Right renal pelvis (tissue), 4 donors: Measurements from ENCODE around the gene PPARD. TPM values are rescaled to one million over a fixed set of nuclear protein-coding genes. Genes with fewer than 3 reads are reported as not detected.

Source experiments
- polyA plus RNA-seq, 4 donors: library from polyadenylated mRNA; unstranded; fragments of 120-200 nt; gene quantifications; one replicate each; pipeline ENCODE4 v1.2.1, GENCODE V29; 2013; ENCODE audit not compliant: insufficient read length in 4 of 4

The PPARD gene
- polyA plus RNA-seq, 4 donors, result 22.5 to 27.5 (median 24.0) TPM

Other genes with a start within 250 kb of the PPARD start
- 1 to 10 TPM; 2.2 to 3.1 (median 2.4) TPM for gene TCP11, start 201.2 kb upstream of the PPARD start, polyA plus RNA-seq
- 10 to 100 TPM; 39.9 to 52.2 (median 43.1) TPM for gene SCUBE3, start 128.6 kb upstream of the PPARD start, polyA plus RNA-seq
- gene ZNF76, start 82.8 kb upstream of the PPARD start, polyA plus RNA-seq, result 10 to 100 TPM; 43.4 to 50.2 (median 46.1) TPM
- 1 to 10 TPM; 2.7 to 4.1 (median 3.7) TPM for gene DEF6, start 44.7 kb upstream of the PPARD start, polyA plus RNA-seq
- gene FANCE, start 109.8 kb downstream of the PPARD start, polyA plus RNA-seq, result 10 to 100 TPM in 2 of 4 donors, 1 to 10 TPM in 2; 9.4 to 11.3 (median 10.4) TPM
- 1,000 to 10,000 TPM; 1,948 to 2,087 (median 2,028) TPM for gene RPL10A, start 125.8 kb downstream of the PPARD start, polyA plus RNA-seq
- gene TEAD3, start 154.5 kb downstream of the PPARD start, polyA plus RNA-seq, result 10 to 100 TPM; 42.6 to 53.0 (median 47.7) TPM
- gene TULP1, start 170.3 kb downstream of the PPARD start, polyA plus RNA-seq, result 1 to 10 TPM; 1.5 to 2.9 (median 2.4) TPM